ENCODE results near the gene RAB3IP.

RAB3IP gene

GRCh38 chr12:69837657-69838415 lies 99.2 kb downstream of the RAB3IP start:
- Histone ChIP-seq H3K36me3 (ENCODE audit: low read depth) (no peaks in the 10 kb centered on the region), H3K4me3 (ENCODE audit: severe bottlenecking) (no peak overlapping the region), H3K27me3 (ENCODE audit: insufficient read depth, poor library complexity, severe bottlenecking) (no peaks in the 10 kb centered on the region), H3K4me1 (ENCODE audit: insufficient read depth, poor library complexity, severe bottlenecking) (no peaks in the 10 kb centered on the region), H3K9me3 (ENCODE audit: severe bottlenecking) (no peaks in the 10 kb centered on the region), H3K27ac (ENCODE audit: poor library complexity, severe bottlenecking) (no peak overlapping the region)
- TF ChIP-seq CTCF (IDR thresholded peaks at IDR 0.05; ENCODE audit: poor library complexity, severe bottlenecking): no peak
- no peak for DNase-seq (ENCODE audit: low spot score)
- ATAC-seq (ENCODE audit: low read depth): no peak

GRCh38 chr12:69840727-69841126 lies 102.1 kb downstream of the RAB3IP start:
- TF ChIP-seq CTCF (IDR thresholded peaks at IDR 0.05; ENCODE audit: poor library complexity, severe bottlenecking): no peak
- Histone ChIP-seq H3K27me3 (ENCODE audit: insufficient read depth, poor library complexity, severe bottlenecking) (no peaks in the 10 kb centered on the region), H3K4me3 (ENCODE audit: severe bottlenecking) (no peak overlapping the region), H3K4me1 (ENCODE audit: insufficient read depth, poor library complexity, severe bottlenecking) (no peaks in the 10 kb centered on the region), H3K27ac (ENCODE audit: poor library complexity, severe bottlenecking) (no peak overlapping the region), H3K36me3 (ENCODE audit: low read depth) (no peaks in the 10 kb centered on the region), H3K9me3 (ENCODE audit: severe bottlenecking) (no peaks in the 10 kb centered on the region)
- ATAC-seq (ENCODE audit: low read depth): no peak
- no peak for DNase-seq (ENCODE audit: low spot score)

- H3K4me3 ChIP-seq (ENCODE audit: severe bottlenecking): no peak overlapping the region
- TF ChIP-seq CTCF (IDR thresholded peaks at IDR 0.05; ENCODE audit: poor library complexity, severe bottlenecking): no peak
- no peak overlapping the region for H3K27ac ChIP-seq (ENCODE audit: poor library complexity, severe bottlenecking)
- no peaks in the 10 kb centered on the region for H3K36me3 ChIP-seq (ENCODE audit: low read depth)
- no peak for DNase-seq (ENCODE audit: low spot score)
- H3K9me3 ChIP-seq (ENCODE audit: severe bottlenecking): no peaks in the 10 kb centered on the region
- no peaks in the 10 kb centered on the region for H3K4me1 ChIP-seq (ENCODE audit: insufficient read depth, poor library complexity, severe bottlenecking)
- H3K27me3 ChIP-seq (ENCODE audit: insufficient read depth, poor library complexity, severe bottlenecking): no peaks in the 10 kb centered on the region
- no peak for ATAC-seq (ENCODE audit: low read depth)
Measured at GRCh38 chr12:69843608-69844007, 104.9 kb downstream of the RAB3IP start.

GRCh38 chr12:69844416-69844815 lies 105.8 kb downstream of the RAB3IP start:
- Histone ChIP-seq H3K27ac (ENCODE audit: poor library complexity, severe bottlenecking) (no peak overlapping the region), H3K36me3 (ENCODE audit: low read depth) (no peaks in the 10 kb centered on the region), H3K4me1 (ENCODE audit: insufficient read depth, poor library complexity, severe bottlenecking) (no peaks in the 10 kb centered on the region), H3K27me3 (ENCODE audit: insufficient read depth, poor library complexity, severe bottlenecking) (no peaks in the 10 kb centered on the region), H3K4me3 (ENCODE audit: severe bottlenecking) (no peak overlapping the region), H3K9me3 (ENCODE audit: severe bottlenecking) (no peaks in the 10 kb centered on the region)
- no peak for ATAC-seq (ENCODE audit: low read depth)
- no peak for DNase-seq (ENCODE audit: low spot score)
- no peak for TF ChIP-seq CTCF (IDR thresholded peaks at IDR 0.05; ENCODE audit: poor library complexity, severe bottlenecking)

GRCh38 chr12:69844836-69845235 lies 106.2 kb downstream of the RAB3IP start:
- no peak overlapping the region for H3K4me3 ChIP-seq (ENCODE audit: severe bottlenecking)
- ATAC-seq (ENCODE audit: low read depth): no peak
- H3K9me3 ChIP-seq (ENCODE audit: severe bottlenecking): no peaks in the 10 kb centered on the region
- DNase-seq (ENCODE audit: low spot score): no peak
- no peak for TF ChIP-seq CTCF (IDR thresholded peaks at IDR 0.05; ENCODE audit: poor library complexity, severe bottlenecking)
- H3K27ac ChIP-seq (ENCODE audit: poor library complexity, severe bottlenecking): no peak overlapping the region
- H3K36me3 ChIP-seq (ENCODE audit: low read depth): no peaks in the 10 kb centered on the region
- no peaks in the 10 kb centered on the region for H3K4me1 ChIP-seq (ENCODE audit: insufficient read depth, poor library complexity, severe bottlenecking)
- H3K27me3 ChIP-seq (ENCODE audit: insufficient read depth, poor library complexity, severe bottlenecking): no peaks in the 10 kb centered on the region
